HepG2 (cell line): ENCODE data around the gene NPHP4.

Experiments
- CEBPZ ChIP-seq: IDR thresholded peaks from 2 replicates; pipeline ENCODE4 v1.6.1; 2012; ENCODE audit warnings: low read length, improper control_type of control experiment
- FOXK1 ChIP-seq: sonication (generic); formaldehyde crosslinking; IDR thresholded peaks from 2 replicates; pipeline ENCODE4 v1.4.0; 2020; ENCODE audit warnings: low read depth, missing genetic modification reagents, borderline replicate concordance
- KLF9 ChIP-seq: IDR thresholded peaks from 2 replicates; pipeline ENCODE4 v1.6.1; 2016; ENCODE audit warnings: low read depth
- NR2F1 ChIP-seq, 2 experiments: fragments of 450-650 bp in 1 of 2; formaldehyde crosslinking in 1 of 2; IDR thresholded peaks; 2 replicates each; pipeline versions ENCODE4 v1.5.0 to v1.6.1; 2016 to 2020; ENCODE audit warnings: mild to moderate bottlenecking in 1 of 2, missing compliant biosample characterization in 1 of 2, missing genetic modification reagents in 1 of 2, moderate library complexity in 1 of 2
- POLR2A ChIP-seq, 2 experiments: IDR thresholded peaks; 2 replicates each; pipeline ENCODE4 v1.6.1; 2011; ENCODE audit warnings: low read depth in 2 of 2, low read length in 2 of 2, mild to moderate bottlenecking in 1 of 2, moderate library complexity in 1 of 2; ENCODE audit not compliant: insufficient read depth in 1 of 2
- SMAD9 ChIP-seq: sonication (generic); formaldehyde crosslinking; IDR thresholded peaks from 2 replicates; pipeline ENCODE4 v1.5.1; 2020; ENCODE audit warnings: mild to moderate bottlenecking, missing genetic modification reagents
- TAF1 ChIP-seq: sonication (generic); formaldehyde crosslinking; IDR thresholded peaks from 2 replicates; pipeline ENCODE4 v1.4.0; 2020; ENCODE audit warnings: missing genetic modification reagents
- TARDBP ChIP-seq: sonication (generic); formaldehyde crosslinking; IDR thresholded peaks from 2 replicates; pipeline ENCODE4 v1.8.0; 2022; ENCODE audit warnings: mild to moderate bottlenecking, missing genetic modification reagents
- YY1 ChIP-seq: IDR thresholded peaks from 2 replicates; pipeline ENCODE4 v1.6.1; 2011; ENCODE audit warnings: low read length, low read depth, moderate library complexity, mild to moderate bottlenecking; ENCODE audit not compliant: insufficient read depth, insufficient replicate concordance
- ZFP1 ChIP-seq: IDR thresholded peaks from 2 replicates; pipeline ENCODE4 v1.6.1; 2016

GRCh38 chr1:5903031-5903430 is 89.2 kb downstream of the NPHP4 start:
- TF ChIP-seq TAF1 (CRISPR knock-in tag) (no peak), ZFP1 (no peak), CEBPZ (no peak), TARDBP (CRISPR knock-in tag) (no peak), SMAD9 (no peak), KLF9 (CRISPR knock-in tag) (no peak), YY1 (no peak), POLR2A (IDR thresholded peaks at IDR 0.05; ENCODE audit: insufficient read depth in 1 of 2, low read depth in 2 of 2, low read length in 2 of 2) (no peak), FOXK1 (no peak), NR2F1 (CRISPR knock-in tag; IDR thresholded peaks at IDR 0.05) (no peak)
